ENCODE measurements around the gene SOX6.

Gene SOX6

DNA sequence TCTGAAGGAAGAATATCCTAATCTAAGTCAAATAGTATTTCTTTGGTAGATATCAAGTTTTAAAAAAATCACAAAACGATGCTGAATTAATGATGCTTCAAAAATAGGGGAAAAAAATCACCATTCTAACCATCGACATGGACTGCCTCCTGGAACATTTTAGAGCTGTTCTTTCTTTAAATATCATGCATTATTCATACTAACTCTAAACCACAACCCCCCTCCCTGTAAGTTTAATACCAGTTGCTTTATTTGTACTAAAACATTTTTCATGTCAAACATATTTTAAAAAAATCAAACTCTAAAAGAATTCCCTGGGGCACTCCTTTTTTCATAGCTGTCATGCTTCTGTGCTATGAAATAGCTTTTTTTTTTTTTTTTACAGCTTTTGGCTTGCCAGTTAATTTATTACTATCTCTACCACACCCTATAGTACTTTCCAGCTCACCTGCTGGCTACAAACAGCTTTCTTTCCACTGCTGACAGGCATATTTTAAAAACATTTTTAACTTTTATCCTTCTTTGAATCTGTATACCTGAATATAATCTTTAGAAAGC is 256.9 kb downstream of the SOX6 start:
- H3K4me3 ChIP-seq (ENCODE audit: low read depth, low read length), result no peak overlapping the region
- TF ChIP-seq, protein P1, sequence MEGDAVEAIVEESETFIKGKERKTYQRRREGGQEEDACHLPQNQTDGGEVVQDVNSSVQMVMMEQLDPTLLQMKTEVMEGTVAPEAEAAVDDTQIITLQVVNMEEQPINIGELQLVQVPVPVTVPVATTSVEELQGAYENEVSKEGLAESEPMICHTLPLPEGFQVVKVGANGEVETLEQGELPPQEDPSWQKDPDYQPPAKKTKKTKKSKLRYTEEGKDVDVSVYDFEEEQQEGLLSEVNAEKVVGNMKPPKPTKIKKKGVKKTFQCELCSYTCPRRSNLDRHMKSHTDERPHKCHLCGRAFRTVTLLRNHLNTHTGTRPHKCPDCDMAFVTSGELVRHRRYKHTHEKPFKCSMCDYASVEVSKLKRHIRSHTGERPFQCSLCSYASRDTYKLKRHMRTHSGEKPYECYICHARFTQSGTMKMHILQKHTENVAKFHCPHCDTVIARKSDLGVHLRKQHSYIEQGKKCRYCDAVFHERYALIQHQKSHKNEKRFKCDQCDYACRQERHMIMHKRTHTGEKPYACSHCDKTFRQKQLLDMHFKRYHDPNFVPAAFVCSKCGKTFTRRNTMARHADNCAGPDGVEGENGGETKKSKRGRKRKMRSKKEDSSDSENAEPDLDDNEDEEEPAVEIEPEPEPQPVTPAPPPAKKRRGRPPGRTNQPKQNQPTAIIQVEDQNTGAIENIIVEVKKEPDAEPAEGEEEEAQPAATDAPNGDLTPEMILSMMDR (IDR thresholded peaks at IDR 0.05; ENCODE audit: low read depth, low read length), result no peak

DNA sequence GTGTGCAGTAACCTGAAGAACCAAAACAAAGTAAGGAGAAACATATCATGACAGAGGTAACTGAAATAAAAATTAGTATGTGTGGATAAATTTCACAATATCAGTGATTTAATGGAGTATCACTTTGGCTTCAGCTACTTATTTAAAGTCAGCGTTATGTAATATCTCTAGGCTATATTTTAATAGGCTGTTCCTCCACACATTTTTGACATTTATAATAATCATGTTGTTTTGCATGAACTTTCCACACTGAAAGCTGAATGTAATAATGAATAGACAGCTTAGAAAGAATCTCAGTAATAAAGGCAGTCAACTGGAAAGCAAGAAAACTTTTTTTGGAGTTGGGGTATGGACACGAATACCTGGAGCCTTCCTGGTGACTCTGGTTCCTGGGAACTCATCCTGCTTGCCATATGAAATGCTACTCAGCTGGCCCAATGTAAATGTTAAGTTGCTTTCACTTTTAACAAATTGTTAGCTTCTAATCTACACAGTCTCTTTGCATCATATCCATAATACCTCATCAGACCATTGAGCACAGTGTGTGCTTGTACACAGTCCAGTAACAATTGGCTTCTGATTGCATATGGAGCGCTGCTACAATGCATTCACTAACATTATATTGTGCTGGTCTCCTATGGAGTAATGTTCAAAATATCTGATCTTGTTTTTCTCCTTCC is 257.7 kb downstream of the SOX6 start:
- TF ChIP-seq, protein P1 (IDR thresholded peaks at IDR 0.05; ENCODE audit: low read depth, low read length), result no peak
- no peak overlapping the region for H3K4me3 ChIP-seq (ENCODE audit: low read depth, low read length)

DNA sequence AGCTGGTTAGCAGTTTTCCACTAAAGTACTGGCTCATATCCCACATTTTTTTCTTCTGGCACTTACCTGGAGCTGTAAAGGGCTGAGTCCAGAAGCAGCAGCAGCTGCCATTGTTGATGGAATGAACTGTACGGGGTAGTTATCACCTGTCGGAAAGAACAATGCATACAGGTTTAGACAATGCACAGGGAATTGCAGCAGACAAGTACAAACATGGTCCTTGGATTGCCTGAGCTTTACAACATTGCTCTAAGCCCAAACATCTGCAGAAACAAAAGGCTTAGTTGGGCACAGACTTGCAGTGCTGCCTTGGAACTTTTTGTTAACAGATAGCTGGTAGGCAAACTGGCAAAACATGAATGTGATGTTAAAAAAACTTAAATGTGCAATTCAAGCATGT is 258.8 kb downstream of the SOX6 start:
- no peak overlapping the region for H3K4me3 ChIP-seq (ENCODE audit: low read depth, low read length)
- TF ChIP-seq, protein P1 (IDR thresholded peaks at IDR 0.05; ENCODE audit: low read depth, low read length), result no peak

- TF ChIP-seq, protein P1 (IDR thresholded peaks at IDR 0.05; ENCODE audit: low read depth, low read length), result no peak
- H3K4me3 ChIP-seq (ENCODE audit: low read depth, low read length), result no peak overlapping the region
Measured at GRCh38 chr11:16096336-16096735, 260.0 kb downstream of the SOX6 start.

DNA sequence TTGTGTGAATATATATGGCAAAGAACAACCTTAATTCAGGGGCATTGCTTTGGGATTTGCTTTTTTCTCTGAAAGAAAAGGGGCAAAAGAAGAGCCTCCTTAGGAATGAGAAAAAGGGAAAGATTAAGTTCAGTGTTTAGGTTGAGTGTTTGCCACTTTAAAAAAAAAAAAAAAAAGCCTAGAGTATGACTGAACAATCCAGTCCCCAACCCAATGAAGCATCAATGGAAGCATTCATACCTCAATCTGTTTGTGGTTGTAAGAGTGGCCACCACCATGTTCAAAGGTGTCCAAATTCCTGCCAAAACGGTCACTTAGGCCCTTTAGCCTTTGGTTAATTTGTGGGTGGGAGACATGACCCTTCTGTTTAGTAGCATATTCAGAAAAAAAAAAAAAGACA is 260.6 kb downstream of the SOX6 start:
- no peak overlapping the region for H3K4me3 ChIP-seq (ENCODE audit: low read depth, low read length)
- TF ChIP-seq, protein P1 (IDR thresholded peaks at IDR 0.05; ENCODE audit: low read depth, low read length), result no peak

DNA sequence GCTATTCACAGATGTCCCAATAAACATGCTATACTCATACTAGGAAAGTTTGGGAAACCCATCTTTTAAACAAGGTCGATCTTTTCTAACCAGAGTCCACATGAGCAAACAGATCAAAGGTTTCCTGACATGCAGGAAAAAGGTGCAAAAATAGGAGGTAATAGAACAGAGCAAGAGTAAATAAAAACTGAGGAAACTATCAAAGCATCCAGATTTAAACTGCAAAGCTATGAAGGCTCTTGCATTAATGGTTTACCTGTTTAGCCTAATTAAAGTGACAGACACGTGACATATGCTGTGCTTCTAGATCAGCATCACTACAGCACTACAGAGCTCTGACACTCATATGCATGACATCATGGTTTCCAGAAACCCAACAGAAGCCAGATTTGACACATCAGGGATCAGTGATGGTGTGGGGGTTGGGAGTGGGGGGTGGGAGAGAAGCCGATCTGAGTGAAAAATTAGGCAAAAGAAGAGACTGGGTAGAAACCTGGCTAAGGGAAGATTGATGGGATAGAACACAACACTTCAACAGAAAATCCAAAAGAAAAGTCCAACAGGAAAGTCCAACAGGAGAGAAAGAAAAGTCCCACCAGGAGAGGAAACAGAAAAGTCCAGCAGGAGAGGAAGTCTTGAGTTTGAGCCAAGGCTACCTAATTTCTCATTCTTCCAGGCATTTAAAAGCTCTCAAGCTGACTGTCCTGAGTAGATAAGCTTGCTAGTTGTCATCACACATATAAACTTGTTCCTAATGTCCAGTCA is 262.3 kb downstream of the SOX6 start:
- TF ChIP-seq, protein P1 (IDR thresholded peaks at IDR 0.05; ENCODE audit: low read depth, low read length), result no peak

GRCh38 chr11:16091862-16092261 is 264.5 kb downstream of the SOX6 start:
- TF ChIP-seq, protein P1 (IDR thresholded peaks at IDR 0.05; ENCODE audit: low read depth, low read length), result no peak
- H3K4me3 ChIP-seq (ENCODE audit: low read depth, low read length), result no peak overlapping the region

More for the DNA sequence above, 262.3 kb downstream of the SOX6 start:
- no peak overlapping the region for H3K4me3 ChIP-seq (ENCODE audit: low read depth, low read length)

Measured in WI38 (cell line).